HG02870 (cell line): Measurements from ENCODE around the gene TMEM114.
A peak's percentile ranks its signal among the peaks of the same experiment; 100 is the strongest.
"Not testable (repeated sequence)": the region's sequence is repeated elsewhere in the genome, so short reads cannot be mapped to it uniquely, and the experiment has no call there.

Source experiments
- ATAC-seq: cut with Tn5 transposase; IDR thresholded peaks from one replicate; pipeline ENCODE4 v1.9.1; 2021; ENCODE audit warnings: mild to moderate bottlenecking, moderate library complexity; ENCODE audit not compliant: unreplicated experiment

TMEM114 gene

DNA sequence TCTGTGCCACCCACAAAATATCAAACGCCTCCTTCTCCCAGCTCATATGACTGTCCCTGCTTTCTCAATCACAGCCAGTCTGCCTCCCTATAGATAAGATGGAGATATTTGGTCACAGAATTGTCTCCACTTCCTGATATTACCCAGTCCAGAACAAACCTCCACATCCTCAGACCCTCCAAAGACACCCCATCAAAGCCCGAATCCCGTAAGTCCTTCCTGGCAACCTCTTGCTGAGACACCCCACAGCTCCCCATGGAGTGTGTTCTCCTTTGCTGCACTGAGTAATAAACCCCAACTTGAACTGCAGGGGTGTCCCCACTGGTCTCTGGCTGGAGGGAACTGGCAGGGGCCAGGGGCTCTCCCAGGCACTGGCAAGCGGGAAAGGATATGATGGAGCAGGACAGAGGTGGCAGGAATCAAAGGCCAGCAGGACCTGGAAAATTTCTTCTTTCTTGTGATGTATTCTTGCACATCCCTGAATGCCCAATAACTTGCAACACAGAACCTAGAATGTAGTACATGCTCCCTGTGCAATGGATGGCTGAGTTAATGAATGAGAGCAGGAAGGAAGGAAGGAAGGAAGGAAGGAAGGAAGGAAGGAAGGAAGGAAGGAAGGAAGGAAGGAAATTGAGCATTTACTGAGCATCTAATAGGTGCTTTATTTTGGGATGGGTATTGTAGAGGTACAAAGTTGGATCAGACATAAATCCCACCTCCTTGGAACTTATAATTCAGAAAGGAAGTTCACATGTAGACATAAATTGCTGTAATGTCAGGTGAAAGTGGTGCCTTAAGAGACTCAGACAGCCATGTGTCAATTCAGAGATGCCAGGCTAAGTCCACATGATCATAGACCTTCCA lies 13.9 kb downstream of the TMEM114 start:
- ATAC-seq: no peak

GRCh38 chr16:8575399-8575798 lies 14.9 kb downstream of the TMEM114 start:
- no peak for ATAC-seq

GRCh38 chr16:8572919-8573724 lies 17.2 kb downstream of the TMEM114 start:
- ATAC-seq: no peak

GRCh38 chr16:8572063-8572918 lies 18.0 kb downstream of the TMEM114 start:
- ATAC-seq: no peak

GRCh38 chr16:8571061-8571596 lies 19.2 kb downstream of the TMEM114 start:
- no peak for ATAC-seq

DNA sequence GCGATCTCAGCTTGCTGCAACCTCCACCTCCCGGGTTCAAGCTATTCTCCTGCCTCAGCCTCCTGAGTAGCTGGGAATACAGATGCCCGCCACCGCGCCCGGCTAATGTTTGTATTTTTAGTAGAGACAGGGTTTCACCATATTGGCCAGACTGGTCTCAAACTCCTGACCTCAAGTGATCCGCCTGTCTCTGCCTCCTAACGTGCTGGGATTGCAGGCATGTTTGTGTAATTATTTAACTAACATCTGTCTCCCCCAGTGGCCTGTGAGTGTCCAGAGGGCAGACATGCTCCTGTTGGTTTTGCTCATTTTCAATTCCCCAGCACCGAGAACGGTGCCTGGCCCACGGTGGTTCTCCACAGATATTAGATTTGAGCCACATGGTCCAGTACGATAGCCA lies 19.9 kb downstream of the TMEM114 start:
- not testable (repeated sequence) for ATAC-seq

- no peak for ATAC-seq
Observed at GRCh38 chr16:8569650-8570346, 20.5 kb downstream of the TMEM114 start.

GRCh38 chr16:8568231-8568617 lies 22.1 kb downstream of the TMEM114 start:
- ATAC-seq: no peak

DNA sequence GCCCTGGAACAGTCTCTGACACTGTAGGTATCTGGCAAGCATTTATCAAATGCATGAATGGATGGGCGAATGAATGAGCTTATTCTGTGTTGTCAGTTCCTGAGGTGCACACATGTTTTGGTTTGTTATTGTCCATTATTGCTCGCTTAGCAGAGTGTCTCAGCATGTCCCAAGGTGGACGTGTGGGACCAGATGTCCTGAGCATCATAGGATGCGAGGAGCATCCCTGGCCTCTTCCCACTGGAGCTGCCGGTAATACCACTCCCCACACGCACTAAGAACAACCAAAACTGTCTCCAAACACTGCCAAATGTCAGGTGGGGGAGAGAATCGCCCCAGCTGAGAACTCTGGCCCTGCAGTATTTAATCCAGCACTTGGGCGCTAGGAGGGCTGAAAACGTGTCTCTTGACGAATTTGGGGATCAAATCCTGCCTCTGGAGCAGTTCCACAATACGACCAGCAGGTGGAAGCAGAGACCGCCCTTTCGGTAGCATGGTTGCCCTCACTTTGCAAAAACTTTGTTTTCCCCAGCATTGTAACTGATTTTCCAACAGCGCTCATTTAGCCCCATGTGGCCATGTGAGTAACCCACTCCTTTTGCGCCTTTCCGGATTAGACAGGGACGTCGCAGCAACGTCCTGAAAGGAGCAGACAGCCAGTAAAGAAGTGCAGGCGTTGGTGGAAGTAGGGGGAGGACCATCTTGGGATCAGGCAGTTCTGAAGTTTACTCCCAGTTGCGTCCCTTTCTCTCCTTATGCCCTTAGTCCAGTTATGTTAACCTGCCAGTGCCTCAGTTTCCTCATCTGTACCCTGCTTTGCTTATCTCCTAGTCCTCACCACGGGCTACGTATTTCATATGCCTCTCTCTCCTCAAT lies 22.7 kb downstream of the TMEM114 start:
- peak; percentile 87 for ATAC-seq

- ATAC-seq: no peak
Observed at GRCh38 chr16:8565498-8565897, 24.8 kb downstream of the TMEM114 start.

DNA sequence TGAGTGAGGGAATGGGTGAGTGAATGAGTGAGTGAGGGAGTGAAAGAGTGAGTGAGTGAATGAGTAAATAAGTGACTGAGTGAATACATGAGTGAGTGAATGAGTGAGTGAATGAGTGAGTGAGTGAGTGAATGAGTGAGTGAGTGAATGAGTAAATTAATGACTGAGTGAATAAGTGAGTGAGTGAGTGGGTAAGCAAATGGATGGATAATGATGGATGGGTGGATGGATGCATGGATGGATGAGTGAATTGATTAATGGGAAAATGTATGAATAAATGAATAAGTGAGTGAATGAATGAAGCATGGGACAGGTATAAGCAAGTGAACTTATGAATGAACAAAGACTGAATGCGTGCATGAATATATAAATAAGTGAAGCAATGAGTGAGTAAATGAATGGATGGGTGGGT lies 25.4 kb downstream of the TMEM114 start:
- no peak for ATAC-seq

- ATAC-seq: not testable (repeated sequence)
Observed at GRCh38 chr16:8563944-8564540, 26.3 kb downstream of the TMEM114 start.

DNA sequence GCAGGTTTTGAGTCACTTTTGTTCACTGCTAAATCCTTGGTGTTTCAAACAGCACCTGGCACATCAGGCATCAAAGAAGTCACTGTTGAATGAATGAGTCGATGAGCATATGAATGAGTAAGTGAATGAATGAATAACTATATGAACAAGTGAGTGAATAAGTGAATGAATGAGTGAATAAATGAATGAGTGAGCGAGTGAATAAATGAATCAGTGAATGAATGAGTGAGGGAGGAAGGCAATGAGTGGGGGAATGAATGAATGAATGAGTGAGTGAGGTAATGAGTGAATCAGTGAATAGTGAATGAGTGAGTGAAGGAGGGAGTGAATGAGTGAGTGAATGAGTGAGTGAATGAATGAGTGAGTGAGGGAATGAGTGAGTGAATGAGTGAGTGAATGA lies 28.8 kb downstream of the TMEM114 start:
- ATAC-seq: no peak

DNA sequence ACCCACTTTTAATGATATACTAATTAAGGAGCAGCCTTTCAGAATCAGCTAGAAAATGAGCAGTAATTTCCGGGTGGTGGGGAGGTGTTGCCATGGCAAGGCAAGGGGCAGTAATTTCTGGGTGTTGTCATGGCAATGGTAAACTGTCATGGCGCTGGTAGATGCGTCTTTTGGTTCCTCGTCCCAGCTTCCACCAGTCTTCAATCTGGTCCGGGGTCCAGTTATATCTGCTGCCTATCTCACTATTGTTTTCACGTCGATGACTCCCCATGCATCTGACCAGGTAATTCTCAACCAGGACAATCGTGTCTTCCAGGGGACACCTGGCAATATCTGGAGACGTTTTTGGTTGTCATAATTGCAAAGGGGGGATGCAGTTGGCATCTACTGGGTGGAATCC lies 34.9 kb downstream of the TMEM114 start:
- no peak for ATAC-seq

DNA sequence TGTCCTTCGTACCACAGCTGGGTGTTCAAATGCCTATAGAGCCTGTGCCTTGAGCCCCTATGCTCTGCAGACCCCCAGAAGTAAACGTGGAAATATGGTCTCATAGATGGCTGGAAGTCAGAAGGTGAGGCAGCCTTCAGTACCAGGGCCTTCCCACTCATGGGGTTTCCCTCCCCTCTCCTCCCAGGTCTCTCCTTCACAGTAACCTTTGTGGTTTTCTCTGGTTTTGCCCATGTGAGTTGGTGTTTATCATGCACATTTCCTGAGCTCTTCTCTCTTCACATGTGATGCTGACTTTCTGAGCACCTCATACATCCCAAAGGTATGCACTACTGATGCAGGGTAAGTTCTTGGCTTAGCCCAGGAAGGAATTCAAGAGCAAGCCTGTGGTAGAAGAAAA lies 35.4 kb downstream of the TMEM114 start:
- no peak for ATAC-seq

DNA sequence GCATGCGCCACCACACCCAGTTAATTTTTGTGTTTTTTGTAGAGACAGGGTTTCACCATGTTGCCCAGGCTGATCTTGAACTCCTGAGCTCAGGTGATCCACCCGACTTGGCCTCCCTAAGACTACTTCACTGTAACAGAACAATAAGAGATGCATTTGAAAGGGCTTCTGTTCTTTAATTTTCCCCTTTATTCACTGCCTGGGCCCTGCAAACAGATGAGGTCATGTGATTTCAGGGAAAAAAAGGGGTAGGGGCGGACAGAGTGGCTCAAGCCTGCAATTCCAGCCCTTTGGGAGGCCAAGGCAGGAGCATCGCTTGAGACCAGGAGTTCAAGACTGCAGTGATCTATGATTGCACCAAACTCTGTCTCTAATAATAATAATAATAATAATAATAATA lies 36.3 kb downstream of the TMEM114 start:
- no peak for ATAC-seq

GRCh38 chr16:8552487-8553221 lies 37.7 kb downstream of the TMEM114 start:
- ATAC-seq: no peak
